ENCODE results near the gene PRR5L.

PRR5L gene

DNA sequence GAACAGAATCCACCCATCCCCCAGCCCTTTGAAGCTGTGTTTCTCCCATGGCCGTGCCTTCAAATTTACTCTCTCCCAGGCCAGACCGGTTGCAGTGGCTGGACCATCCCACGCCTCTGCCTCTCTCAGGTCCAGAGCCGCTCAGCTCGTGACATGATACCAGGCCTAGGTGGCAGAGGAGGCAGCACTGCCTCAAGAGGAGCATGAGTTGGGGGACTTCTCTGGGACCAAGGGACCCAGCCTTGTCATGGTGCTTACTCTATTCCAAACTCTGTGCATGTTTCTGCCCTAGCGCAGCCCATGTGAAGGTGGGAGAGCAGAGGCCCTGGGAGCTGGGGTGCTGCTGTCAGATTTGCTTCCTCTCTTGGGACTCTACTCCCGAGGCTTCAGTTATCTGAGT, 163.0 kb downstream of the PRR5L start:
- H3K27ac ChIP-seq: no peak overlapping the region
- no peak for DNase-seq
- no peaks in the 10 kb centered on the region for H3K36me3 ChIP-seq
- no peak for TF ChIP-seq CTCF (IDR thresholded peaks at IDR 0.05; ENCODE audit: low read depth, low read length)
- no peak overlapping the region for H3K4me3 ChIP-seq (ENCODE audit: low read depth, low read length)
- H3K27me3 ChIP-seq (ENCODE audit: insufficient read depth, low read depth, severe bottlenecking): no peaks in the 10 kb centered on the region
- no peaks in the 10 kb centered on the region for H3K9me3 ChIP-seq (ENCODE audit: severe bottlenecking)

DNA sequence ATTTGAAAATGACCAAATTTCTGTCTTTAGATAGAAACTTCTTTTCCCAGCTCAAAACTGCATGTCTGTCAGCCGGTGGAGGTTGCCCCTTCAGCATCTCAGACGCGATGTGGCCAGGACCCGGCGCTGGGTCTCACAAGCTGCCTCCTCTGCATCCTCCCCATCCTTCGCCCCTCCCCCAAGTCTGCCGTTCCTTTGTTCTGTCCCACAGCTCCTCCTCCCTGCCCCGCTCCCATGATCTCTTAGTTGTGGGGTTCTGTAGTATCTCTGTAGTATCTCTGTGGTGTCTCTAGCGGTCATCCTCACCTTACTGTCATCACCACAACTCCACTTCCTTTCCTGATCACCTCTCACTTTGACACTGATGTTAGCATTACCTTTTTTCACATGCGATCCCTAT, 164.1 kb downstream of the PRR5L start:
- no peak for DNase-seq
- no peaks in the 10 kb centered on the region for H3K36me3 ChIP-seq
- no peak for TF ChIP-seq CTCF (IDR thresholded peaks at IDR 0.05; ENCODE audit: low read depth, low read length)

GRCh38 chr11:36462321-36462720, 166.2 kb downstream of the PRR5L start:
- no peaks in the 10 kb centered on the region for H3K36me3 ChIP-seq
- H3K27ac ChIP-seq: no peak overlapping the region
- TF ChIP-seq CTCF (IDR thresholded peaks at IDR 0.05; ENCODE audit: low read depth, low read length): no peak
- H3K27me3 ChIP-seq (ENCODE audit: insufficient read depth, low read depth, severe bottlenecking): no peaks in the 10 kb centered on the region
- no peak overlapping the region for H3K4me3 ChIP-seq (ENCODE audit: low read depth, low read length)
- peaks cover 3% of the 10 kb centered on the region for H3K9me3 ChIP-seq (ENCODE audit: severe bottlenecking)
- no peak for DNase-seq

More for the DNA sequence above, 164.1 kb downstream of the PRR5L start:
- Histone ChIP-seq H3K27me3 (ENCODE audit: insufficient read depth, low read depth, severe bottlenecking) (no peaks in the 10 kb centered on the region), H3K9me3 (ENCODE audit: severe bottlenecking) (no peaks in the 10 kb centered on the region), H3K4me3 (ENCODE audit: low read depth, low read length) (no peak overlapping the region), H3K27ac (no peak overlapping the region)

DNA sequence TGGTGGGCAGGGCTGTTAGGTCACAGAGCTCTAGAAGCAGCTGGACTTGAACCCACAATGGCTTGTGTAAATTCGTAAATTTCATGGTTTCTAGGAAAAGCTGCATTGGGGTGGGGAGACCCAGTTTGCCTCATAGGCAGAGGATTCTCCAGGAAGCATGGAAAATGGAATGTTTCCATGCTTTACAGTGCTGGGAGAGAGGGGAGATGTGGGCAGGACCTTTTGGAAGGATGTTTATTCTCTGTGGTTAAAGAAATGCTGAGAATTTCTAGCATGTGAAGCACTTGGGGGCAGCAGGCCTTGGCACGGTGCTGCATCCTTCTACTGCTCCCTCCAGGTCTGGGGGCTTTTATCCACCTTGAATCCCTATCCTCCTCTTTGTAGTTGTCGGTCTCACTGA, 167.7 kb downstream of the PRR5L start:
- no peak for DNase-seq

GRCh38 chr11:36464720-36465119, 168.6 kb downstream of the PRR5L start:
- H3K9me3 ChIP-seq (ENCODE audit: severe bottlenecking): peaks cover 3% of the 10 kb centered on the region
- H3K27ac ChIP-seq: no peak overlapping the region
- DNase-seq: no peak
- no peaks in the 10 kb centered on the region for H3K27me3 ChIP-seq (ENCODE audit: insufficient read depth, low read depth, severe bottlenecking)
- no peak for TF ChIP-seq CTCF (IDR thresholded peaks at IDR 0.05; ENCODE audit: low read depth, low read length)
- H3K36me3 ChIP-seq: no peaks in the 10 kb centered on the region
- H3K4me3 ChIP-seq (ENCODE audit: low read depth, low read length): no peak overlapping the region

More for the DNA sequence above, 167.7 kb downstream of the PRR5L start:
- no peak overlapping the region for H3K27ac ChIP-seq
- TF ChIP-seq CTCF (IDR thresholded peaks at IDR 0.05; ENCODE audit: low read depth, low read length): no peak
- no peaks in the 10 kb centered on the region for H3K27me3 ChIP-seq (ENCODE audit: insufficient read depth, low read depth, severe bottlenecking)
- no peaks in the 10 kb centered on the region for H3K36me3 ChIP-seq
- peaks cover 3% of the 10 kb centered on the region for H3K9me3 ChIP-seq (ENCODE audit: severe bottlenecking)
- H3K4me3 ChIP-seq (ENCODE audit: low read depth, low read length): no peak overlapping the region

DNA sequence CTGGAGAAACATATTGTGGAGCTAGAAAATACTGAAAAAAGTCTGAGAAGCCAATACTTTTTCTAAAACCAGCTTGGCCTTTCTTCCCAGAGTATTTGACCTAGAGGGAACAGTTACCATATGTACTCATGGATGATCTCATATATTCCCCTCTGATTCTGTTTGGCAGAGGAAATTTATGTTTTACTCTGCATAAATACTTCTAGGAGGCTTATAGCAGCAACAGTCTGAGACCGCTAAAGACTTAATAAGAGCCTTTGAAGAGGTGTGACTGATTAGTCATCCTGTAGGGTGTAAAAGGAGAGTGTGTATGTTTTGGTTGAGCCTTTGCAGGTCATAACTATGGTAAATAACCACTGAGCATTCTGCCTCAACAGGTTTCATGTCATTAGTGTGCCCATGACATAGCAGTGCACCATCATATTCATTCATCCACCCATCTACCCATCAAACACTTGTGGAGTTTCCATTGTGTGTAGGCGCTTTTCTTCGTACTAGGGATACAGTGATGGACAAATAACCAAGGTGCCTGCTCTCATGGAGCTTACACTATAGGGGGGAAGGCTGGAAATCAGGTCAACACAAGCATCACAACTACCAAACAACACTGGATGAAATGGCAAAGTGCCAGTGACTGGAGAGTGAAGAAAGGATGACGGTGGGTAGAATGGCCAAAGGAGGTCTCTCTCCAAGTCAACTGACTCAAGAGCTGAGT, 169.5 kb downstream of the PRR5L start:
- Histone ChIP-seq H3K4me3 (ENCODE audit: low read depth, low read length) (no peak overlapping the region), H3K9me3 (ENCODE audit: severe bottlenecking) (peaks cover 3% of the 10 kb centered on the region)
- no peak for DNase-seq

More for the DNA sequence above, 169.5 kb downstream of the PRR5L start:
- no peaks in the 10 kb centered on the region for H3K36me3 ChIP-seq
- TF ChIP-seq CTCF (IDR thresholded peaks at IDR 0.05; ENCODE audit: low read depth, low read length): no peak
- H3K27ac ChIP-seq: no peak overlapping the region
- H3K27me3 ChIP-seq (ENCODE audit: insufficient read depth, low read depth, severe bottlenecking): no peaks in the 10 kb centered on the region

Data from WERI-Rb-1 (cell line).